ENCODE results near the gene ATF6B.

DNA sequence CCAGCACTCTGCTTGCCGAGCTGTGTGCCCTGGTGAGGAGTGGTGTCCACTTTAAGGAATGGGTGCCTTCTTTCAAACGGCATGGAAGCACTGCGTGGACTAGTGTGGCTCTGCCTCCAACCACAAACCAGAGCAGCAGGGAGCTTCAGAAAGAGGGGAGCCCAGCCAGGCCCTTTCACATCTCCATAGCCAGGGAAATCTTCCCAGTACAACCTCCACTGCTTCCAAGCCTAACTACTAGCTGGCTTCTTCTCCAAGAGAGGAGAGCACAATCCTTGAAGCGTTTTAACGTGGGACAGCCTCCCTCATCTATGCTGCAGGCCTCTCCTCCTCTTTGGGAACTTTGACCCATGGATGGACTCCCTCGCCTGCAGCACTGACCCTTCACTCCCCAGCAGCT is 45.6 kb downstream of the ATF6B start:
- TF ChIP-seq CTCF (conservative IDR thresholded peaks at IDR 0.05) (no peak), EZH2 (IDR thresholded peaks at IDR 0.05; ENCODE audit: low read depth) (no peak)

Measured in PC-9 (cell line).